ENCODE data around the gene NF1.

- no peak for TF ChIP-seq RCOR1 (IDR thresholded peaks at IDR 0.05; ENCODE audit: low read length)
- no peak for TF ChIP-seq CTCF (IDR thresholded peaks at IDR 0.05)
- TF ChIP-seq YY1 (IDR thresholded peaks at IDR 0.05; ENCODE audit: low read depth): no peak
- TF ChIP-seq MAX (IDR thresholded peaks at IDR 0.05; ENCODE audit: low read depth): no peak
- no peak for TF ChIP-seq NRF1 (IDR thresholded peaks at IDR 0.05; ENCODE audit: low read depth, low read length)
- no peak for TF ChIP-seq POLR2AphosphoS5 (IDR thresholded peaks at IDR 0.05; ENCODE audit: low read depth, low read length)
- TF ChIP-seq NFIC (IDR thresholded peaks at IDR 0.05; ENCODE audit: borderline replicate concordance): no peak
Measured at GRCh38 chr17:31198026-31198425, 103.2 kb downstream of the NF1 start.
